ENCODE results near the gene MACROD2. TPM values are rescaled to one million over a fixed set of nuclear protein-coding genes. Genes with fewer than 3 reads are reported as not detected.

MACROD2 gene
- polyA plus RNA-seq, 1 donor (not counting 4 experiments of a cell fraction or from before 2014, with no cell fraction given): 0.71 TPM

- H3K36me3 ChIP-seq (ENCODE audit: control insufficient read depth in 2 of 2, extremely low read depth in 1 of 2, insufficient read depth in 2 of 2, low read length in 2 of 2): no peaks in the 10 kb centered on the region
- no peaks in the 10 kb centered on the region for H3K27me3 ChIP-seq (ENCODE audit: control insufficient read depth, extremely low read depth, insufficient read depth, low read length)
- no peak overlapping the region for H2AFZ ChIP-seq (ENCODE audit: control insufficient read depth, low read length)
- H3K79me2 ChIP-seq (ENCODE audit: control insufficient read depth, insufficient read depth, low read length): no peaks in the 10 kb centered on the region
- H3K9me3 ChIP-seq (ENCODE audit: control insufficient read depth, low read depth, low read length): no peaks in the 10 kb centered on the region
- no peak overlapping the region for H3K4me3 ChIP-seq (ENCODE audit: control insufficient read depth in 2 of 3, extremely low read depth in 1 of 3, insufficient read depth in 2 of 3, low read depth in 1 of 3, low read length in 3 of 3)
- no peak overlapping the region for H3K9ac ChIP-seq (ENCODE audit: control insufficient read depth, extremely low read depth, insufficient read depth, low read length)
- H3K4me1 ChIP-seq (ENCODE audit: control insufficient read depth, extremely low read depth, insufficient read depth, low read length): no peaks in the 10 kb centered on the region
- no peak for TF ChIP-seq EZH2 (IDR thresholded peaks at IDR 0.05; ENCODE audit: low read length)
- no peak for TF ChIP-seq CTCF (optimal IDR thresholded peaks at IDR 0.05 in 1 of 3, IDR thresholded peaks at IDR 0.05 in 1 of 3, conservative IDR thresholded peaks at IDR 0.05 in 1 of 3; ENCODE audit: extremely low read depth in 1 of 3, insufficient read depth in 2 of 3, low read length in 3 of 3)
- FAIRE-seq: no peak
- DNase-seq (ENCODE audit: low read depth, low spot score): no peak
- dilution Hi-C loops (cut with MboI; ENCODE audit: extremely low pct_ligation_motif_present, low sequenced_read_pairs): no loop called here
- no peak overlapping the region for H3K27ac ChIP-seq (ENCODE audit: control insufficient read depth, insufficient read depth, low read length)
- H4K20me1 ChIP-seq (ENCODE audit: control insufficient read depth, extremely low read depth, insufficient read depth, low read length): no peaks in the 10 kb centered on the region
- H3K4me2 ChIP-seq (ENCODE audit: control insufficient read depth, extremely low read depth, insufficient read depth, low read depth, low read length): no peak overlapping the region
- H3K9me1 ChIP-seq (ENCODE audit: control insufficient read depth, extremely low read depth, insufficient read depth, low read length): no peaks in the 10 kb centered on the region
Observed at GRCh38 chr20:14113416-14113815, 118.1 kb downstream of the MACROD2 start.

GRCh38 chr20:14114065-14114704, 118.9 kb downstream of the MACROD2 start:
- Histone ChIP-seq H3K36me3 (ENCODE audit: control insufficient read depth in 2 of 2, extremely low read depth in 1 of 2, insufficient read depth in 2 of 2, low read length in 2 of 2) (no peaks in the 10 kb centered on the region), H3K79me2 (ENCODE audit: control insufficient read depth, insufficient read depth, low read length) (no peaks in the 10 kb centered on the region), H3K27ac (ENCODE audit: control insufficient read depth, insufficient read depth, low read length) (no peak overlapping the region), H3K4me2 (ENCODE audit: control insufficient read depth, extremely low read depth, insufficient read depth, low read depth, low read length) (no peak overlapping the region), H2AFZ (ENCODE audit: control insufficient read depth, low read length) (no peak overlapping the region), H3K9ac (ENCODE audit: control insufficient read depth, extremely low read depth, insufficient read depth, low read length) (no peak overlapping the region), H3K4me3 (ENCODE audit: control insufficient read depth in 2 of 3, extremely low read depth in 1 of 3, insufficient read depth in 2 of 3, low read depth in 1 of 3, low read length in 3 of 3) (no peak overlapping the region), H3K9me1 (ENCODE audit: control insufficient read depth, extremely low read depth, insufficient read depth, low read length) (no peaks in the 10 kb centered on the region), H3K9me3 (ENCODE audit: control insufficient read depth, low read depth, low read length) (no peaks in the 10 kb centered on the region), H4K20me1 (ENCODE audit: control insufficient read depth, extremely low read depth, insufficient read depth, low read length) (no peaks in the 10 kb centered on the region), H3K27me3 (ENCODE audit: control insufficient read depth, extremely low read depth, insufficient read depth, low read length) (no peaks in the 10 kb centered on the region), H3K4me1 (ENCODE audit: control insufficient read depth, extremely low read depth, insufficient read depth, low read length) (no peaks in the 10 kb centered on the region)
- no peak for FAIRE-seq
- TF ChIP-seq CTCF (optimal IDR thresholded peaks at IDR 0.05 in 1 of 3, IDR thresholded peaks at IDR 0.05 in 1 of 3, conservative IDR thresholded peaks at IDR 0.05 in 1 of 3; ENCODE audit: extremely low read depth in 1 of 3, insufficient read depth in 2 of 3, low read length in 3 of 3) (no peak), EZH2 (IDR thresholded peaks at IDR 0.05; ENCODE audit: low read length) (no peak)
- dilution Hi-C loops (cut with MboI; ENCODE audit: extremely low pct_ligation_motif_present, low sequenced_read_pairs): no loop called here
- DNase-seq (ENCODE audit: low read depth, low spot score): no peak
